ENCODE measurements around the gene LRMDA.

- TF ChIP-seq CTCF (IDR thresholded peaks at IDR 0.05; ENCODE audit: control extremely low read depth in 1 of 3, insufficient read depth in 1 of 3, low read depth in 1 of 3, low read length in 3 of 3) (no peak), JUND (IDR thresholded peaks at IDR 0.05; ENCODE audit: low read length) (no peak), POLR2A (IDR thresholded peaks at IDR 0.05; ENCODE audit: control extremely low read depth in 1 of 2, low read depth in 2 of 2, low read length in 2 of 2) (no peak), EZH2 (IDR thresholded peaks at IDR 0.05; ENCODE audit: low read depth, low read length, severe bottlenecking) (no peak), ATF3 (IDR thresholded peaks at IDR 0.05; ENCODE audit: insufficient read depth, low read depth, low read length) (no peak), PHF8 (conservative IDR thresholded peaks at IDR 0.05; ENCODE audit: low read depth, low read length) (no peak), EP300 (IDR thresholded peaks at IDR 0.05; ENCODE audit: borderline replicate concordance in 1 of 2, low read depth in 2 of 2, low read length in 2 of 2) (no peak), ZNF274 (IDR thresholded peaks at IDR 0.05; ENCODE audit: borderline replicate concordance, extremely low read depth, low read length) (no peak), RAD21 (IDR thresholded peaks at IDR 0.05 in 1 of 2, conservative IDR thresholded peaks at IDR 0.05 in 1 of 2; ENCODE audit: low read depth in 2 of 2, low read length in 2 of 2) (no peak)
Observed at GRCh38 chr10:75932921-75933320, 501.5 kb downstream of the LRMDA start.
